NCI-H2196 treated with DMSO at 0.1 percent for 48 hours (cell line): ENCODE data around the gene LRMDA.

Experiments used
- DNase-seq: peaks from one replicate; lab custom pipeline; 2025; ENCODE audit not compliant: unreplicated experiment; lab: John Stamatoyannopoulos, UW

Gene LRMDA

DNA sequence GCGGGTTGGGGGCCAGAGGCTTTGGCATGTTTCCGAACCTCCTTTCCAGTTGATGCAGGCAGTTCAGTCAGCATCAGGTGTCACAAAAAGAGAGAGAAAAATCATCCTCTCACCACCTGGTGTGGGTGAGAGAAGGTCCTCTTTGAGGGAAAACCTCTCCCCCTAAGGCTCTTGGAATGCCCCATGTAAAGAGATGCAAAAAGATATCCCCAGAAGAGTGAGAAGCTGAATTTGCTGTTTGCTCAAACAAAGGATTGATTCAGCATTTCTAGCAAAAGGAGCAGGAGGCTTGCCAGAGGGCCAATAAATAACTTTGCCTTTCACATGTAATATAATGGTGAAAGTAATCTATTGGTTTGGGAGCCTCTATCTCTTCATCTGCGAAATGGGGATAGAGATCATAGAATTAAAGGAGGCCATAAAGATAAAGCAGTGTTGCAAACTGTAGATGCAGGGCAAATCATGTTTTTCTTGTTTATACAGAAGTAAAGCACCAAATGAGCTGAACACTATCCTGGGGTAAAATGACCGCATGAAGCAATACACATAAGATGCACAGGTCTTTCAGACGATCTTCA lies 425.9 kb downstream of the LRMDA start:
- no peak for DNase-seq

DNA sequence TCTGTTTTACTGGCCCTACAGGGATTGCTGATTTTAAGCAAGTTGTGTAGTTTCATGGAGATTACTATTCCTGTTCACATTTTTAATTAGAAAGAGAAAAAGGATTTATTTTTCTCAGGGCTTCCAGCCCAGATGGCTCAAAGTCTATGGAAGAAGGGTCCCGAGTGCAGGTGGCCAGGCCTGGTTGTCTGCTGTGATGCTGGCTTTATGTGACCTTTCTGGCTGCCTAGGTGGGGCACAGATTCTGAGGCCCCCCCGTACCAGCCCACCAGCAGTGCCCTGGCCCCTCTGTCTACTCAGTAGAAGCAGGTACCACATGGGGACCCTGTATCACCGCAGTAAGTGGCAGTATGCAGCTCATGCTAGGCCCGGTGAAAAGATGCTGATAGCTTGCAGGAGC lies 426.5 kb downstream of the LRMDA start:
- DNase-seq = no peak

DNA sequence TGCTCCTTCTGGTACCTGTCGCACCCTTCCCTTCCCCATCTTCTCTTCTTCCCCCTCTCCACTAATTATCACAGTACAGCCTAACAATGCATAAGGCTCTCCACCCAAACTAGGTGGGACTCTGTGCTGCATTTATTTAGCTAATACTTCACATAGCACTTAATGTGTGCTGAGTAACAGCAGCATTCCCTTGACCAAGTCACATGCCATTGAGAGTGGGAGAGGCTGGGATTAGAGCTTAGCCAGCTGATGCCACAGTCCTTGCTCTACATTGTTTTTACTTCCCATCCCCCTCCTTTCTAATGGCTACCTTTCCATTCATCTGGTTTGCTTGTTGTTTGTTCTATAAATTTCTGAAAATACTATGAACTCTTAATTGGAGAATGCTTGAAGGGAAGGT lies 426.9 kb downstream of the LRMDA start:
- DNase-seq = no peak

DNA sequence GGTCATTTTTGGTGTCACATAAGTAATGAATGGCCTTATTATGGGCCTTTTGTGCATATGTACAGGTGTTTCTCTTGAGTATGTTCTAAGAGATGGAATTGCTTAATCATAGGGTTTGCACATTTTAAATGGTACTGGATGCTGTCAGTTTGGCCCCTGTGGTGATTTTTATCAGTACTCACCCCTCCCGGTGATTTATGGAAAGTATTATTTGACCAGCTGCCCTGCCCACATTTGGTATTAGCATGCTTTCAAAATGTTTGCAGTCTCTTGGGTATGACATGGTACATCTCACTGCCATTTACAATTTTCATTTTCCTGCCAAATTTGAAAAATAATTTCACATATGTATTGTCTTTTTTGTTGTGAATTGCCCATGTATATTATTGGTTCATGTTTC lies 427.7 kb downstream of the LRMDA start:
- no peak for DNase-seq

DNA sequence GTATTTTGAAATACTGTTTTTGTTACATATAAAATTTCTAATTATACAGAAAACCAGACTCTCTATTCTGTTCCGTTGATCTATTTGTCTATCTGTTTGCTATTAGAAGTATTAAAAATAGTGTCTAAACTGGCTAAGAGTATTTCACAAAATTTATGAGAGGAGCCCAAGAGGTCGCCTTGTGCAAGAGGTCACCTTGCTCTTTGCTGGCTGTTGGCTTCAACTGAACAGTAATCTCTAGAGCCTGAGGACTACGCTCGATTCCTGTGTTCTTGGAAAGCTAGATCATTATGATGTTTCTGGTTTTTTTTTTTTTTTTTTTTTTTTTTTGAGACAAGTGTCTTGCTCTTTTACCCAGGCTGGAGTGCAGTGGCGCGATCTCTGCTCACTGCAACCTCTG lies 428.6 kb downstream of the LRMDA start:
- DNase-seq = no peak

DNA sequence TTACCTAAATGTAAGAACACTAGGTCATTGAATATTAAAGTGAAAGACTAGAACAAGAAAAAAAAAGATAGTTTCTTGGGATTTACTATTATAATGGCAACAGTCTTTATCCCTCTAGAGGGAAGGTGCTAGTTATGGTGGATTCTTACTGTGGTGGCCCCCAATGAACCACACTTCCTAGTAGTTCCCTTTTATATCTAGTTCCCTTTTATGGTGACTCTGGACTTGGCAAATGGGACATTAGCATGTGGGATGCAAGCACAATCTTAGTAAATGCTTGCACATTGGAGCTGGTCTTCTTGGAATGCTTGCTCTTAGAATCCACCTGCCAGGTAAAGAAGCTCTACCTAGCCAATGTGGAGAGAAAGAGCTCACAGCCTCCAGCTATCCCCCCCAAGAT lies 430.2 kb downstream of the LRMDA start:
- DNase-seq = no peak

DNA sequence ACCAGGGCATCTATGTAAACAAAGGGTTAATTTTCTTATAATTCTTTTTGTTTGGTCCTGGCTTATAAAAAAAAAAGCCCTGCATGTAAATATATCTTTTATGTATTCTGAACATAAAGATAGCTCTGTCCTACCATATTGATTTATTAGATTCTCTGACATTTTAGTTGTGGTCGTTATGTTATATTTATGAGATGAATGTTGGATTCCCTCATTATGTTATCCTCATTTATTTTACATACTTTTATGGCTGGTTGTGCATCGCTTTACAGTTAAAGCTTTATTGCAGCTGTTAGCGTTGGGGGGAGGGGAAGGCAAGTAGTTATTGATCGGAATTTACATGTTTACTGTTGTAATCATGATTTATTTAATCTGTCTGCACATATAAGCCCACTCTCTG lies 431.5 kb downstream of the LRMDA start:
- DNase-seq = no peak

DNA sequence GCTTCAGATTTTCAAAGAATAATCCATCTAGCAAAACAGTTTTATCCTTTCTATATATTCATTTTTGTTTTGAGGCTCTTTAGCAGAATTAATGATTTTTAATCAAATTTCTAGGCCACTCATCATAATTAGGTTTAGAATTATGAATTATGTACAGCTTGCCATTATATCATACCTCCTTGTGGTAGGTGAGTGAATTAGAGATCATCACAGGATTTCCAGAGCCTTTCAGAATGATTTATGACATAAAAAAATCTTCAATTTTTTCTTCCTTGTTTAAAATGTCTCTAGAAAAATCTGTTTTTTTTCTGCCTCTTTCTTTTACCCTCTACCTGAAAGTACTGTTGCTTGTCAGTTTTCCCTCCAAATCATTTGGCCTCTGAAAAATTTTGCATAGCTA lies 433.3 kb downstream of the LRMDA start:
- DNase-seq = no peak

DNA sequence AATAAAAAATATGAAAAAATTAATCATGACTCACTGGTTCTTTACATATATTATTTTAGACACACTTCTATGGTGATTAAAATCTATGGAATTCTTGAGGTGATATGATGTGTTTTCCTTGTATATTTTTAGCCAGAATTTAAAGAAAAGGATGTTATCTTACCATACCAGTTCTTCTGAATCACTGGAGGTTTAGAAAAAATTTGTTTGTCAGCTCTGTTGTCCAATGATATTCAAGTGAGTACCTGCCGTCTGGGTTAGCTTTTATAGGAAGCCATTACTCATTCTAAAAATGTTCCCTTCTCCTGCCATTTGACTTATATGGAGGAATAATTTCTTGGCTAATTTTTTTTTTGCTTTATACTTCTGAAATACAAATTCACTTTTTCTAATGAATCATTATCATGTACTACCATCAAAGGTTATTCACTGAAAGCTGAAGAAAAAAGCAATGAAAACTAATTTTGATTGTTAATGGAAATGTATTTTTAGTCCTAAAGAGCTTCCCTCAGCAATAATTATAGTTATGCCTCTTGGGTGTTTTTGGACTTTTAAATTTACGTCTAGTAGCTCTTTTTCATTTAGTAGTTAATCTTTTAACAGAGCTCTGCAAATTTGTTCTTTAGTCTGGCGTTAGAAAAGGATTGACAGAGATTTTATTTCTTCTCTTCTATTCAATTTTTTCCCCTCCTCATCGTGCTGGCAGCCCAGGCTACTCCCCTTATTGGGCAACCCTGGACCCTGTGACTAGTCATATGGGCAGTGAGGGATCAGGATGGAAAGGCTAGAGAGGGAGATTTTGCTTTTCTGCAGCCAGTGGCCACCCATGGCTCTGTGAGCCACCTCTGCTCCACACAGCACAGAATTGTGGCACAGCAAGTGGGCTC lies 434.2 kb downstream of the LRMDA start:
- no peak for DNase-seq

DNA sequence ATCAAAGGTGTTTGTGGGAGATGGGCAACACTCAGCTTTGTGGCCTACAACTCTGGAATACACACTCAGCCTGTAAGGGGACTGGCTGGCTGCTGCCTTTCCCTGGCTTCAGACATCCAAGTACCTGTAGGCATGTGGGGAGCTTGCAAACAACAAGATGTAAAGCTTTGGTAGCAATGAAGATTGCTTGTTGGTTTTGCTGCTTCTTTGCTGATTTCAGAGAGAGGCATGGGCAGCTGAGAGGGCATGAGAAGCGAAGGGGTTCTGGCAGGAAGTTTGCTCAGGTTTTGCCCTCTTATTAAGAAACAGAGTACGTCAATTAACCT lies 434.8 kb downstream of the LRMDA start:
- no peak for DNase-seq

DNA sequence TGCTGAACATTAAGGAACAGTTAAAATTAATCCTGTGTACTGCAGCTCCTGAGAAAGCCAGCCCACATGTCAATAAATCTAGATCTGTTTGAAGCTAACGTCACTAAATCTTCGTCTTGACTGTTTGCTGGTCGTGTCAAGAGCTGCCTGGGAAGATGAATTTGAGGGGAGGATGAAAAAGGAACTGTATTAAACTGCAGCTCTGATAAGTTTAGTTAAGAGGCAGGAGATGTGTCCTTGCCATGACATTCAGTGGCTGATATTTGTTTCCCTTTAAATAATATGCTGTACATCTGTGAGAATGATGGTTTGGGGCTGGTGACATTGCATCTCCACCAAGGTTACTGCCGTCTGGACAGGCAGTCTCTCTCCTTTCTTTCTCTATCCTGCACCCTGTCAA lies 435.3 kb downstream of the LRMDA start:
- no peak for DNase-seq

DNA sequence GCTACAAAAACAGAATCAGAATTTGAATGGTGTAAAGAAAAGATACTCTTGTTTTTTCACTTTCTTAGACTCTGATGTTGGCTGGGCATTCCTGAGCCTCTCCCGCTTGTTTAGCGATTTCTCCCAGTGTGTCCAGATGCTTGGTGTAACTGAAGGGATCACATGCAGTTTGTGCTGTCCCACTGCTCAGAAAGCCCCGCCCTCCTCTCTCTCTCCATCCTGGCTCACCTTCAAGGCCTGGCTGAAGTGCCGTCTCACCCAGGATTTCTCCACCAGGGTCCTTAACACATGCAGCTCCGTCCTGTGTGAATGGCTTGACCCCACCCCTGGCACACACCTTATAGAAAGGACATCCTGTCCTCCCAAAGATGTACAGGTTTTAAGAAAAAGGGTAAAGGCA lies 437.1 kb downstream of the LRMDA start:
- no peak for DNase-seq

DNA sequence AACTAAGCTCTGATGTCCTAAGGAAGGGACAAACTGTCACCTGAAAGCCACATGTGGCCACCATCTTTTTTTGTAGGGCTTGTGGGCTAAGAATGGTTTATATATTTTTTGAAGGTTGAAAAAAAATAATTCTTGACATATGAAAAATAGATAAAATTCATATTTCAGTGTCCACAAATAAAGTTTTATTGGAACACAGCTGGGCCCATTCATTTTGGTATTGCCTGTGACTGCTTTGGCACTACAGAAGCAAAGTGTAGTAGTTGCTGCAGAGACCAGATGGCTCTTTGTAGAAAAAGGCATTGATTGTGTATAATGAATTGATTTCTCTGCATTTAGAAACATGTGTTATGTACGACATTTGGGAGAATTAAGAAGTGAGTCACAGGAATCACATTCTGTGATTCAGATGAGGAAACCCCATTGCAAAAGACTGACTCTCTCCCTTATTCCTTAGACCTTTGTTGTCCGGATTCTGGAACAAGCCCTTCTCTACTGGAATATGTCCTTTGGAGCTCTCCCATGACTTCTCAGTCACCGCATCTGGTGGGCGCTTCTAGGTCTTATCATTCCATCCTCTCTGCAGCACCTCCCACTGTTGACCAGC lies 438.7 kb downstream of the LRMDA start:
- DNase-seq = no peak

DNA sequence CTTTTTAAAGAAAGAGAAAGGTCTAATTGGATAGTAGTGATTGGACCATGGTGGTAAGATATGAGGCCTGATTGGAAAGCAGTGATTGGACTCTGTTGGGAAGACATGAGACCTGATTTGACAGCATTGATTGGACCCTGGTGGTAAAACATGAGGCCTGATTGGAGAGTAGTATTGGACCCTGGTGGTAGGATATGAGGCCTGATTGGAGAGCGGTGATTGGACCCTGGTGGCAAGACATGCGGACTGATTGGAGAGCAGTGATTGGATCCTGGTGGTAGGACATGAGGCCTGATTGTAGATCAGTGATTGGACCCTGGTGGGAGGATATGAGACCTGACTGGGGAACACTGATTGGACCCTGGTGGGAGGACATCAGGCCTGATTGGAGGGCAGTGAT lies 444.3 kb downstream of the LRMDA start:
- no peak for DNase-seq

DNA sequence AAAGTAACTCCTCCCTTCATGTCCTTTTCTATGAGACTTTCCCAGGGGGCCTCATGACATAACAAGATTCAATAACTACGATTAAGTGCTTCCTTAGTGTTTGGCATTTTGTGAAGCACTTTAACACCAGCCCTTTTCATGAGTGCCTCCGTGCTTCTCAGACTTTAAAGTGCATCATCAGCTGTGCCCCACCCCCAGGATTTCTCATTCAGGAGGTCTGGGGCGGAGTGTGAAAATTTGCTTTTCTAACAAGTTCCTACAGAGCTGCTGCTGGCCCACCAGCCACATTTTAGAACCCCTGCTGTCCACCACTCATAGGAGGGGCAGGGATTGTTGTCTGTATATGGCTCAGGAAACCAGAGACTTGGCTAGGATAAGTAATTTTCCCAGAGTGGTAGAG lies 445.3 kb downstream of the LRMDA start:
- no peak for DNase-seq

DNA sequence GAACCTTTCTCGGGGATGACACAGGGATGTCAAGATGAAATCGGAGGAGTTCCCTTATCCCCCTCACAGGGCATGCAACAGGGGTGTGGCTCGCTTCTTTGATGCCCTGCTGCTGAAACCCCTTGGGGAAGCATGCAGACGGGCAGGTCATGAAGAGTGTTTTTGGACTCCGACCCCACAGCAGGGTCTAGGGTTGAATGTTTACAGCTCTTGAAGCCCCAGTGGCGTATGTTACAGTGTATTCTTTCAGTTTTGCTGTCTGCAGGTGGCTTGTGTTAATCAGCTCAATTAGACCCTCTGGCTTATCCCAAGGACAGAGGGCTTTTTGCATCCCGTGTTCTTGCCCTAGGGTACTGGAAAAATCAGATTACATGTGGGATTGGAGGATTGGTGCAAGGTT lies 446.5 kb downstream of the LRMDA start:
- DNase-seq = no peak

DNA sequence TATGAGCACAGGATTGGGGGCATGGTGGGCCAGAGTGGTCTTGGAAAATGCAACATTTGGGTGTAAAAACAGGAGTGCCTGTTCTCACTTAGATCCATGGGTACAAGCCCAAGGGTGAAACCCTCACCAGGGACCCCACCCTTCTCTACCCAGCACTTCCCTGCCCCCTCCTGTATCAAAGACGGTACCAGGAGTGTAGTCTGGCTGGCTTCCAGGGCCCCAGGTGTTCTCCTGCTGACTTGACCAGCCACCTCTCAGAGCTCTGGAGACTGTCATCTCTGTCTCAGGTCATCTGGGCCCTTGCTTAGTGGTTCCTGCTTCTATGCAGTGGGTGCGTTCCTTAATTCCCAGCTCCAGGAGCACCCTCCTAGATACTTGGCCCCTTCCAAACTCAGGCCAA lies 447.2 kb downstream of the LRMDA start:
- DNase-seq = no peak

DNA sequence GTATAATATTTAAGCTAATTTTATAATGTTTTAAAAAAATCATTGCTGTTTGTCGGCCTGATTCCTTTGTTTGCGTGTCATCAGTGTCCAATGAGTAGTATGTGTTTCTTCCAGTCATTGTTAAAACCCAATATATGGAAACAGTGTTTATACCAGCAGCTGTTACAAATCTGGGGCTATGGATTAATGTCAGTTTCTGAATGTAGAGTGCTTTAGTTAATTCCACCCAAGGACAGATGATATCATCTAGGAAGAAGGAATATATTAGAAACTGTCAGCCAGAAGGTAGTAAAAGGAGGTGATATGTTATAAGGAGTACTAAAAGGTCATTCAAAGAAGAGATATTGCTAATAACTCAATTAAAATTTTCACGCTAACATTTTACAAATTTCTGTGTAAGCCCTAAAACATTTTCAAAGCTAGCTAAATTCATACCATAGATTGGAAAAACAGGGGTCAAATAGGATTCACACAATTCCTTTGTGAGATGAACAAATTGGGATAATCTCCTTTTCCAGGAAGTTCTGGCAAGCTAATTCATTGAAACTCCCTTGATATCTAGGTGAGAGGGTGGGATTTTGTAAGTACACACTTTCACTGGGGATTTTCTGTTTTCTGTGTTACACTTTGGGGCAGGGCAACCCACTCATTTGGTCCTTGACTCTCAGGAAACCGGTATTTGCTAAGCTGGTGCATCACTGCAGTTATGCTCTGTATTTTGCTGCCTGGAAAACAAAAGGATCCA lies 448.8 kb downstream of the LRMDA start:
- DNase-seq = no peak

DNA sequence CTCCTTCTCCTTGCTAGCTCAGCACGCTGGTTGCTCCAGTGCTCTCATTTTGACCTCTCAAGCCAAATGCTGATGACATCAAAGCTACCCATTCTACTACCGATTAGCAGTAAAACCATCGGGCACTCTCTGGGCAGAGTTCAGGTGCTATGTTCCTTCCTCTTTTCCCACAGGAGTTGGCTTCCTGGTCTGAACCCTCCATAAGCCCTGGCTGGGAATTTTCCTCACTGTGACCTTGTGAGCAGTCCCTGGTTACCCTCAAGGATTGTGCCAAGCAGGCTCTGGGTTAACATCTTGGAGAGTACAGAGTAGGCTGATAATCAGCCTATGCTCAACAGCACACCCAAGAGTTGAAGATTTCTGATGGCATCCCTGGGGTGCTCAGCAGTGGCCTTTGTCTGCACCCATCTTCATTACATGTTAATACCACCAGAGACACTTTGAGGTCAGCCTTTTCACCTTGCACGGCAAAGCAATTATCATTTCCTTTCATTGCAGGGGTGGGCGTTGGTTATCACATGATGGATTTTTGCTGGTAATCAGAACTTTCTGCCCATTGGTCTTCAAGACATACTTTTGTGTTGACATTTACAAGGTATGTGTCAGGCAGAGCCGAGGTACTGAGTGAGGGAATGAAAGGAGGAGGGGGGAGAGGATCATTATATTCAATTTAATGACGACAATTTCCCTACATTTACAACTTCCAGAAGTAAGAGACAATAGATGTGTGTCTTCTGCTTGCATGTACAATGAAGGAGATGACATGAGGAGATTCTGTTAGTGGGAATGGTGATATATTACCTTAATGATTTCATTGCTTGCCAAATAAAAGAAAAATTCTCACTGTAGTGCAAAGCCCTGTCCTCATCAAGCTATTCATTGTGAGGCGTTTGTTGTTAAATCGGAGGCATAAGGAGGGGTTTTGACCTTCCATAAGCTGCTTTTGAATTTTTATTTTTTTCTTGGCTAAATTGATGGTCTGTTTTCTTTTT lies 452.0 kb downstream of the LRMDA start:
- no peak for DNase-seq

DNA sequence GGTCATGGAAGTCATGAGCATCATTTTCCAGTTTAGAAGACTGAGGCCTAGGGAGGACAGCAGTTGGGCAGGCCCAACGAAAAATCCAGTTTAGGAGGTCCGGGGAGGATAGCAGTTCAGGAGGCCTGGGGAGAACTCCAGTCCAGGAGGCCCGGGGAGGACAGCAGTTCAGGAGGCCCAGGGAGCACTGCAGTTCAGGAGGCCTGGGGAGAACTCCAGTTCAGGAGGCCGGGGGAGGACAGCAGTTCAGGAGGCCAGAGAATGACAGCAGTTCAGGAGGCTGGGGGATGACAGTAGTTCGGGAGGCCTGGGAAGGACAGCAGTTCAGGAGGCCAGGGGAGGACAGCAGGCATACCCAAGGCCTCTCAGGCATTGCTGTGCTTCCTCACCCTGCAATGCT lies 453.4 kb downstream of the LRMDA start:
- no peak for DNase-seq

DNA sequence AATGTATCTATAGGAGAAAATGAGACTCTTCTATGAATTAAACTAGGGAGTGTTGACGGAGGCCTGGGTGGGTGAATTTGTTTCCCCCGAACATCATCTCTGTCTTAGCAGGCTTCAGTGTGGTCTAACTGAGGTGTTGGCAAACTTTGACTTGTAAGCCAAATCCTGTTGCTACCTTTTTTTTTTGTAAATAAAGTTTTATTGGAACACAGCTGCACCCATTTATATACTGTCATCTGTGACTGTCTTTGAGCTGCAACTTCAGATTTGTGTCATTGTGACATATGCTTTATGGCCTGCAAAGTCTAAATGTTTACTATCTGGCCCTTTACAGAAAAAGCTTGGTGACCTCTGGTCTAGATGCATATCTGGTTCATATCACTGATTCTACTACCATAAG lies 455.9 kb downstream of the LRMDA start:
- no peak for DNase-seq
